HG02885 (cell line): Measurements from ENCODE around the gene ITGA1.
A peak's percentile ranks its signal among the peaks of the same experiment; 100 is the strongest.
"Not testable (repeated sequence)": the region's sequence is repeated elsewhere in the genome, so short reads cannot be mapped to it uniquely, and the experiment has no call there.

ENCODE experiments used
- ATAC-seq: cut with Tn5 transposase; IDR thresholded peaks from one replicate; pipeline ENCODE4 v1.9.1; 2021; ENCODE audit warnings: mild to moderate bottlenecking; ENCODE audit not compliant: unreplicated experiment, poor library complexity

ITGA1 gene

DNA sequence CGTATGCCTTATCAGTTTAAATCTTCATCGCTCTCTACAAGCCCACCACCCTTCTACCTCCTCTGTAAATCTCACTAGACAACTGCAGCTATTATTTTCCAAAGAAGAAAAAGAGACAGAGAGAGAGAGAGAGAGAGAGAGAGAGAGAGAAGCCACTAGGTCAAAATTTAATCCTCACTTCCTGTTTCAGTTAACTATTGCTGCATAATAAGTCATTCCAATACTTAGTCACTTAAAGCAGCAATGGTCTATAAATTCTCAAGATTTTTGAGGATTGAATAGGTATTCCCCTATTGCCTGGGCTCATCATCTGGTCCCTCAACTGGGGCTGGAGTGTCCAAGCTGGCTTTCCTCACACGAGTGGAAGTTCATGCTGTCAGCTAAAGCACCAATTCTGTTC, 68.8 kb downstream of the ITGA1 start:
- peak; percentile 84 for ATAC-seq

DNA sequence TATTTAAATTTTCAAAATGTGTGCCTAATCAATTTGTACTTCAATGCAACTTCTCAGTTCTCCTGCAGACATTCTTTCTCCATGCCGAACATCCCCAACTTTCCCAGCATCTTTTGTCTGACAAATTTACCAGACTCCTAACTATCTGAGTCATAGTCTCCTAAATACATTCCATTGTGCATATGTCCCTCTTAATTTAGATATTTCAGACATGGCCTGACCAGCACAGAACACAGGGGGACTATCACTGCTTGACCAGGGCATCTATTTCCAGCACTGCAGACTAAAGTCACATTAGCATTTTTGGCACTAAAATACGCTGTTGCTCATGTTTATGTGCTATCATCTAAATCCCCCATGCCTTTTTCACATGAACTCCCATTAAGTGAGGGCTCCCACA, 71.9 kb downstream of the ITGA1 start:
- ATAC-seq = no peak

GRCh38 chr5:52861368-52861767, 73.7 kb downstream of the ITGA1 start:
- ATAC-seq = no peak

- ATAC-seq = no peak
Observed at GRCh38 chr5:52863715-52864290, 76.1 kb downstream of the ITGA1 start.

DNA sequence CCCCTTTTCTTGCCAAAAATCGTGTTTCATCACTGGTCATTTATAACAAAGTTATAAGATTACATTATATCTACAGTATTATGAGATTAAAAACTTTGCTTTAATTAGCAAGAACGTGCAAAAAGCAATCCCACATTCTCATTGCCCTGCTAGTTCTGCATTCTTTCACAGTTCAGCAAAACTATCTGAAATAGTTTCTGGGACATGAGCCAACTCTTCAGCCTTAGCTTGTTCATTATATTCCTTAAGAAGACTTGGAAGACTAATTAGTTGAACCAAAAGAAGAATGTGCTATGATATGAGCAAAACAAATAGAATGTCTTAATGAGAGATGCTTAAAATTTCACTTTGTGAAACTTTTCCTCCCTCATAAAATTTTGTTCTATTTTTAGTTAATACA, 76.7 kb downstream of the ITGA1 start:
- no peak for ATAC-seq

GRCh38 chr5:52864884-52865283, 77.2 kb downstream of the ITGA1 start:
- no peak for ATAC-seq

DNA sequence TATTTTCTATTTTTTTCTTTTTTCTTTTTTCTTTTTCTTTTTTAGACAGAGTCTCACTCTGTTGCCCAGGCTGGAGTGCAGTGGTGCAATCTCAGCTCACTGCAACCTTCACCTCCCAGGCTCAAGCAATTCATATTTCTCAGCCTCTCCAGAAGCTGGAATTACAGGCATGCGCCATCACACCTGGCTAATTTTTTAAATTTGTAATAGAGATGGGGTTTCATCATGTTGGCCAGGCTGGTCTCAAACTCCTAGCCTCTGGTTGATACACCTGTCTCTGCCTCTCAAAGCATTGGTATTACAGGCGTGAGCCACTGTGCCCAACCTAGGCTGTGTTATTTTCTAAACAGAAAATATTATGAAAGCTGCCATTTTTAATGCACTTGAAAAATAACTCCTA, 78.3 kb downstream of the ITGA1 start:
- ATAC-seq = not testable (repeated sequence)

DNA sequence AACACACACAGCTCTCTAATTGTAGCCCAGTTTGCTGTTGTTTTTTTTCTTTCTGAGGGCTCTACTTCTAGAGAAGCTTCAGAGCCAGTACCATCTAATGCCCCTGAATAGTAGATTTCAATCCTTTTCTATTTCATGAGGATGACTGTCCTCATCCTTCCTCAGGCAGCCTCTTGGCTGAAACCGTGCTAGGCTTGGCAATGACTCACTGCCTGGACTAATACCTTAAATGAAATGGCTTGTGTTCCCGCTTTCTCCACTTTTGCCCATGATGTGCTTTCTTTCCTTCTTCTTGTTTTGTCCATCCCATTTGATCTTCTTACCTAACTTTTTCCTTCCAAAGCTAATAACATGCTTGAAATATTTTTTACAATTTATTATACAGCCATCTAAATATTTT, 80.1 kb downstream of the ITGA1 start:
- no peak for ATAC-seq

GRCh38 chr5:52868417-52868816, 80.7 kb downstream of the ITGA1 start:
- ATAC-seq = no peak

DNA sequence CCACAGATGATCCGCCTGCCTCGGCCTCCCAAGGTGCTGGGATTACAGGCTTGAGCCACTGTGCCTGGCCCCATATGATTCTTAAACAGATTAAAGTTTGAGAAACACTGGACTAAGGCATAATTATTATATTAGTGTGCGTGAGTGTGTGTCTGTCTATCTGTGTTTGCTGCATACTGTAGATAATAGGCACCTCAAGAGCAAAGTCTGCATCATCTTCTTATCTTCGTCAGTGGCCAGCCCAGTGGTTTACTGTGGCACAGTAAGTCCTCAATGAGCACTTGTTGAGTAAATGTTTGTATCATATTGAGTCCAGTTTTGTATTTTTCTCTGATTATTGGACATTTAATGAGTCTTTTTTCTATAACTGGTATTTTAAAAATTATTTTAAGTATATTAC, 81.7 kb downstream of the ITGA1 start:
- no peak for ATAC-seq

DNA sequence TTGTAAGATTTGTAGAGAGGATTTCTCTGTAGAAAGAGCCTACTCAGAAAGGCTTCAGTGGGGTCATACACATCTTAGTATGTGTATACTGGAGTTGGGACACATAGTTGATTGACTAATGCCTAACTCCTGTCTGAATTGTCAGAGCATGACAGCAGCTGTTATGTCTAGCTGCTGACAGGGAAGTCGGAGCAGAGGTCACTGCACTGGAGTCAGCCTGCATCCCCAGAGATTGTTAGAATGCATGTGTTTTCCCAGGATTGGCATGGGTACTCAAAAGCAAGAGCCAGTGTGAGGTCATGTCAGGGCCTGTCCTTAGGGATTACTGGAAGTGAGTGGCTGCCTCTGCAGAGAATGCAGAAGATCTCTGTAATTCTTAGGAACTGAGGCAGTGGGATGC, 82.7 kb downstream of the ITGA1 start:
- ATAC-seq = no peak

DNA sequence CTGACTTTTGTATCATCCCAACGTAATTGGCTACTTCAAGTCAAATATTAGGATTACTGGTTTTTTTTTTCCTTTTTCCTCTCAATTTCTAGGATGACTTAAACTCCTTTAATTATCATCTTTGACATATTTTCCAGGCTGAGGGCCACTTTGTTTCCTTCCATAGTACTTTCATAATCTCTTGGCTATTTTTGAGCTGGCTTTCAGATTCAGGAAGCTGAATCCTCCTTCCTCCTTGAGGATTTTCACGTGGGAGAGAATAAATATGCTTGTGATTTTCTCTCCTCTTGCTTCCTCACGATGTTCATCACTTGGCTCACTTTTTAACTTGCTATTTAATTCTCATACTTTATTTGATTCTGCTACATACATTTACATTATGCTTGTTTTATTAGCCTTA, 88.1 kb downstream of the ITGA1 start:
- ATAC-seq = no peak

GRCh38 chr5:52876456-52876855, 88.7 kb downstream of the ITGA1 start:
- no peak for ATAC-seq

DNA sequence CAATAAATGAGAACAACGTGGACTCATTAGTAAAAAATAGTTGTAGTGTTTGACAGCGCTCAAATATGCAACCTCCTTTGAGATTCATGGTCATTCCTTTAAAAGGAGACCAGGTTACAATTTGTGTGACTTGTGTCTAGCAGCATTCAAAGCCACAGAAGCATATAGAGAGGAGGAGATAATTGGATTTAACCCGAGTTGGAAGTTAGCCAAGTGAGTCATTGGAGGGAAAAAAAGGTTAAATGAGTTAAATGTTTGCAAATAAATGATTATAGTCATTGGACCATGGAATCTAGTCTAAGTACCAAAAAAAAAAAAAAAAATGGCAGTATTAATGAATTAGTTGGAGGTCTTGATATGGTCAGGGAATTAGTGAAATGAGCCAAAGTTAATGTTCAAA, 90.9 kb downstream of the ITGA1 start:
- ATAC-seq = no peak

DNA sequence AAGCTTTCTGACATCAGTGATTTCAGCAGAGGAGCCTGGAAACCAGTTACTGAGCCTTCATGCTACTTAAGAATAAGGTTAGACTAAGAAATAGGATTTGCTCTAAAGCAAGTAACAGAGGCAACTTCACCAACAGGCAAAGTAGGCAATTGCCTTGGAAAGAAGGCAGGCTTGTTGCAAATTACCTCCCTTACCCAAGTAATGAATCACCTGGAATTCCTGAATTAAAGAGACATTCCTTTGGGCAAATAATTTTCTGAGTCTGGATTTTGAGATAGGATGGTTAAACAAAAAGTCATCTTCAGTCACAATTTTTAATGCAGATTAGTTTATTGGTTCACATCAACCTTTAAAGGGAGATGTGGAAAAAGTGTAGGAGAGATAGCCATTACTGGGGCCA, 92.8 kb downstream of the ITGA1 start:
- no peak for ATAC-seq

DNA sequence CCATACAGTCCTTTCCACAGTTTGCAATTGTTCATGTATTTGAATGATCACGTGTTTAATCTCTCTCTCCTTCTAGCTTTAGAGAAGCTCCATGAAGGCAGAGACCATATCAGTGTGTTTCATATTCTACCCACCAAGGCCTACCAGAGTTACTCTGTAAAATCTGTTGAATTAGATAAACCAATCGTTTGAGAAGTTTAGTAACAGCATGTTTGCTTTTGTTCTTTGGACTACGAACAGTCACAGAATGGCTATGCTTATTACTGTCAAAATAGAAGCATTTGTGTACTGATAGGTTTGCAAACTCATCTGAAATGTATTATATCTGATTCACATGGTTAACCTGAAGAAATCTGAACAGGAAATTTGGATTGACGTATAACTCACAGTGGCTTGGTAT, 93.8 kb downstream of the ITGA1 start:
- ATAC-seq = no peak

DNA sequence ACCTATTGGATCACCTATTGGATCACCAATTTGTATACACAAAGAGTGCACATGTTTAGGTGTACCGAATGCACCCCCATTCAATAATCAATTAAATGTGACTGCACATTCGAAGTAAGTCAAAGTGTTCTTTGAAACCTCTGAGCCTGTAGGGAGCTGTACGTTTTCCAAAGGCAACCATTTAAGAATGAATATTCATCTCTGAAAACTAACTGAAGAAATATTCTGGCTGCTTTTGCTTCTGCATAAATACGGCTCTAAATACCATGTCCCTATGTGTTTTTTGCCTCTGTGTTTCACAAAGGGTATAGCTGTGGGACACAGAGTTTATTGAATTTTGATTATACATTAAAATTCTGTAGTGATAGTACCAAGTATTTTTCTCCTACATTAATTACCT, 95.4 kb downstream of the ITGA1 start:
- ATAC-seq = no peak

- ATAC-seq = no peak
Observed at GRCh38 chr5:52884453-52884852, 96.7 kb downstream of the ITGA1 start.

DNA sequence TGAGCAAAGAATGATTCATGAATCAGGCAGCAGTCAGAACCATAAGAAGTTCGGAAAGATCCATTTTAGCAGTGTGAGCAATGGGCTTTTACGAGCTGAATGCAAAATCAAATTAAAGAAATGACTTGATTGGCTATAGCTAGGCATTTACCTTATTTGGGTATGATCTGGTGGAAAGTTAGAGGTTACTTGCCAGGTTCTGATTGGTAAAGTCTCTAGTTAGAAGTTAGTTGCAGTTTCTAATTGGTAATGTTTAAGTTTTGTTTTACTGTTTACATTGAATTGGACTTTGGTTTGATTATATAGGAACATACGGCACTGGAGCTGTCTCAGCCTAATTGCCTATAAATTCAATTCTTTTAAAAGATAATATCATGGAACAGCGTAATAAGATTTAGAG, 97.9 kb downstream of the ITGA1 start:
- no peak for ATAC-seq

- no peak for ATAC-seq
Observed at GRCh38 chr5:52886206-52886605, 98.5 kb downstream of the ITGA1 start.

- ATAC-seq = no peak
Observed at GRCh38 chr5:52887066-52887465, 99.3 kb downstream of the ITGA1 start.

GRCh38 chr5:52888363-52888762, 100.6 kb downstream of the ITGA1 start:
- ATAC-seq = no peak

DNA sequence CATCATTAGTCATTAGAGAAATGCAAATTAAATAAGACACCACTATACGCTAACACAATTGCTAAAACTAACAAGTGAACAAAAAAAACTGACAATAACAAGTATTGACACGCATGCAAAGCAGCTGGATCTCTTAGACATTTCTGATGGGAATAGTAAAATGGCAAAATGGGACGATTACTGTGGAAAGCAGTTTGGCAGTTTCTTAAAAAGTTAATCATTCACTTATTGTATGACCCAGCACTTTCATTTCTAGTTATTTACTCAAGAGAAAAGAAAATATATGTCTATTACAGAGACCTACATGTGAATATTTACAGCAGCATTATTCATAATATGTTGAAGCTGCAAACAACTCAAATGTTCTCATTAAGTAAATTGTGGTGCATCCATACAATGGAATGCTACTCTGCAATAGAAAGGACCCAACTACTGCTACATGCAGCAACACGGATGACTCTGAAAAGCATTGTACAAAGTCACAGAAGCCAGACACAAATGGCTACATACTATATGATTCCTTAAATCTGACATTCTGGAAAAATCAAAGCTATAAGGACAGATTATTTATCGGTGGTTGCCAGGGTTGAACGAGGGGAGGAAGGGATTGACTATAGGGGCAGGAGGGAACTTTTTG, 104.6 kb downstream of the ITGA1 start:
- ATAC-seq = no peak
